NCI-H2196 treated with DMSO at 0.1 percent for 48 hours (cell line): Measurements from ENCODE around the gene SPOPL.
"Not testable (repeated sequence)": the region's sequence is repeated elsewhere in the genome, so short reads cannot be mapped to it uniquely, and the experiment has no call there.

Experiments used
- DNase-seq: peaks from one replicate; lab custom pipeline; 2025; ENCODE audit not compliant: unreplicated experiment; lab: John Stamatoyannopoulos, UW

SPOPL gene

GRCh38 chr2:138523018-138523672, 21.6 kb downstream of the SPOPL start:
- DNase-seq = not testable (repeated sequence)

- DNase-seq = not testable (repeated sequence)
Measured at GRCh38 chr2:138523673-138524042, 22.1 kb downstream of the SPOPL start.

- not testable (repeated sequence) for DNase-seq
Measured at GRCh38 chr2:138524353-138524752, 22.8 kb downstream of the SPOPL start.

- no peak for DNase-seq
Measured at GRCh38 chr2:138531913-138532312, 30.3 kb downstream of the SPOPL start.

- DNase-seq = no peak
Measured at GRCh38 chr2:138534791-138535190, 33.2 kb downstream of the SPOPL start.

DNA sequence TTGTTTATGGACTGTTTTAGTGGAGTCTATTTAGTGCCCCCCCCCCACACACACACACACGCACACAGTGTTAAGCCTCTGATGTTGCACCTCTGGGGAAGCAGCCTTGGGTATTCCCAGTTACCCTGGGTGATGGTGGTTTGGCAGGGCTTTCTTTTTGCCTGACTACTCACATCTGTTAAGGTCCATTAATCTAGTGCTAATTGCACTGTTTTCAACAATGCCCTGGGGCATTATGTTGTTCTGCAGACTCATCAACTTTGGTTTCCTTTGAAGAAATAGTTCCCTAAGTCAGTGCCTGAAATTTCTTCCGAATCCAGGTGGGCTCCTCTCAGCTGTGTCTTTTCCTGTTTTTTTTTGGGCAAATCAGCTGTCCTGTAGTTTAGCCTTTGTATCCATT, 34.7 kb downstream of the SPOPL start:
- no peak for DNase-seq

DNA sequence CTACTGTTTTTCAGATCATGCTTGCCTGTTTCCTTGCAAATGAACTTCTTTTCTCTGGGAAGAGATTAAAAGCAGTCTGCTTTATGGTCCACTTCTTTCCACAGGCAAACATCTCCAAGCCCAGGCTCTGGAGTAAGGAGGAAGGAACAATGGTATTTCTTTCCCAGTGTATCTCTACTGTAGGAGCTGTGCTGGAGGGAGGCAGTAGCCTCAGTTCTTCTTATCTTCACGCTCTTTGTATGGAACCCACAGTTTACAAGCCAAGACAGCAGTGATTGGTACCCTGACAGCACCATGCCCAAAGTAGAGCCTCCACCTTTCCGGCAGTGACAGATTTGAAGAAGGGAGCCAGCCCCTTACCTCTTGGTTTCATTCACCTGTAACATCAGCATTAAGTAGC, 35.2 kb downstream of the SPOPL start:
- no peak for DNase-seq

DNA sequence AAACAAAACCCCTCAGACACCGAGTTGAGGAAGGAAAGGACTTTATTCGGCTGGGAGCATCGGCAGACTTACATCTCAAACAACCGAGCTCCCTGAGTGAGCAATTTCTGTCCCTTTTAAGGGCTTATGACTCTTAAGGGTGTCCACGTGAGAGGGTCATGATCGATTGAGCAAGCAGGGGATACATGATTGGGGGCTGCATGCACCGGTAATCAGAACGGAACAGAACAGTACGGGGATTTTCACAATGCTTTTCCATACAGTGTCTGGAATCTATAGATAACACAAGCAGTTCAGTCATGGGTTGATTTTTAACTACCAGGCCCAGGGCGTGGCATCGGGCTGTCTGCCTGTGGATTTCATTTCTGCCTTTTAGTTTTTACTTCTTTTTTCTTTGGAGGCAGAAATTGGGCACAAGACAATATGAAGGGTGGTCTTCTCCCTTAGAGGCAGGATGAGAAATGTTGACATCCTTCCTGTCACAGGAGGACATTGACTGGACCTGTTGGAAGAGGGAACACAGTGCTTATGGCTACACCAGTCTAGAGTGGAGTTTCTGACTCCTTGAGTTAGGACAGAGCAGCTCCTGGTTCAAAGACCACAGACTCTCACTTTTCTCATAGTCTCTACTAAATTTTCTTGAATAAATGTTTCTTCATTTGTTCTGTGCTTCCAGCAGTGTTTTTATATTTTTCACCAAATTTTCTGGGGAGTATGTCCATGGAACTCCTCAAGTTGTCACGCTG, 35.8 kb downstream of the SPOPL start:
- DNase-seq = no peak

DNA sequence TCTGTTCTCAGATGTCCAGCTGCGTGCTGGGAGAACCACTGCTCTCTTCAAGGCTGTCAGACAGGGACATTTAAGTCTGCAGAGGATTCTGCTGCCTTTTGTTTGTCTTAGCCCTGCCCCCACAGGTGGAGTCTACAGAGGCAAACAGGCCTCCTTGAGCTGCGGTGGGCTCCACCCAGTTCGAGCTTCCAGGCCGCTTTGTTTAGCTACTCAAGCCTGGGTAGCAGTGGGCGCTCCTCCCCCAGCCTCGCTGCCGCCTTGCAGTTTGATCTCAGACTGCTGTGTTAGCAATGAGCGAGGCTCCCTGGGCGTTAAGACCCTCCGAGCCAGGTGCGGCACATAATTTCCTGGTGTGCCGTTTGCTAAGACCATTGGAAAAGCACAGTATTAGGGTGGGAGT, 42.6 kb downstream of the SPOPL start:
- not testable (repeated sequence) for DNase-seq

- DNase-seq = no peak
Measured at GRCh38 chr2:138548796-138549195, 47.2 kb downstream of the SPOPL start.

DNA sequence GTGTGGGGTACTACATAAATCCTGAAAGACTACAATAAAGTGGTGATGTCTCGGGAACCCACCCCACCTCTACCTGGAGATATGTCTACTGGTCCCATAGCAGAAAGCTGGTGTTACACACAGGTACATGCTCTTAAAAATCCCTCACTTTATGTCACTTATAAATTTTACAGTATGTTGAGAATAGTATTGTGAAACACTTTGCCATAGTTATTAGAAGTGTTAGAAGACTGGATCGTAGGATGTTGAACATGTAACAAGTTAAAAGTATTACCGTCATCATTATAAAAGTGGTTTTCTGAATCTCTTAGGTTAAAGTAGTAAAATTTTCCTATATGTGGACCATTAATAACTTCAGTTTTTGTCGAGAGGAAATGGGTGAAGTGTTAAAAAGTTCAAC, 48.6 kb downstream of the SPOPL start:
- DNase-seq = no peak

- no peak for DNase-seq
Measured at GRCh38 chr2:138550670-138551287, 49.2 kb downstream of the SPOPL start.

DNA sequence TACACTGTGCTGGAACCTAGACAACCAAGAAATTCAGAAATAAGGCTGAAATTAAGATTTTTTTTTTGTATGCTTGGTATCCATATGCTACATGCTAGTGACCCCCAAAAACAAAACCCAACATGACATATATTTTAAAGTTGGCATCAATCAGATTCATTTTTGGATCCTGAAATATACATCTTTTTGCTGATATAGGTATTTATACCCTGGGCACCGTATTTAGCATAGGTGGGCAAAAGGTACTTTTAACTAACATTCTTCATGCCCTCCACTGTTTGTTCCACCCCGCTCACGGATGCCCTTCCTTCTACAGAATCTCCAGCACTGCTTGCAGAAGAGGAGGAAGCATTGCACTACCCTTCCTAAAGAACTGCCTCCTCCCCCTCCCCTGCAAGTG, 52.6 kb downstream of the SPOPL start:
- DNase-seq = no peak

- no peak for DNase-seq
Measured at GRCh38 chr2:138559641-138560040, 58.1 kb downstream of the SPOPL start.

GRCh38 chr2:138564586-138565229, 63.1 kb downstream of the SPOPL start:
- DNase-seq = no peak

GRCh38 chr2:138565230-138565598, 63.6 kb downstream of the SPOPL start:
- no peak for DNase-seq

- DNase-seq = no peak
Measured at GRCh38 chr2:138572318-138572717, 70.7 kb downstream of the SPOPL start.

GRCh38 chr2:138577066-138577465, 75.5 kb downstream of the SPOPL start:
- no peak for DNase-seq

DNA sequence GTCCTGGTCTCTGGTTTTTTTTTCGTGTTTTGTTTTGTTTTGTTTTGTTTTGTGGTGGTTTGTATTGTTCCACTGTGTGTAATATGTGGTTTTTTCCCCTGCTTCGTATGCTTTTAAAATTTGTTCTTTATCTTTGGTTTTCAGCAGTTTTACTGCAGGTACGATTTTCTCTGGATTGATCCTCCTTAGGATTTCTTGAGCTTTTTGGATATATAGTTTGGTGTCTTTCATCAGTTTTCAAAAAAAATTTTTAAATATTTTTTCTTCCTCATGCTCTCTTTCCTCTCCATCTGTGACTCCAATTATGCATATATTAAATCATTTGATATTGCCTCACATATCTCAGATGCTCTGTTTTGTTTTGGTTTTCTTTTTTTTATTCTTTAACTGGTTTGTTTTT, 78.0 kb downstream of the SPOPL start:
- no peak for DNase-seq

GRCh38 chr2:138581909-138582308, 80.3 kb downstream of the SPOPL start:
- DNase-seq = no peak

GRCh38 chr2:138589663-138590062, 88.1 kb downstream of the SPOPL start:
- no peak for DNase-seq

GRCh38 chr2:138596403-138596802, 94.8 kb downstream of the SPOPL start:
- DNase-seq = no peak
